Central memory CD8-positive, alpha-beta T cell (primary cell): Measurements from ENCODE around the gene ATG14.
A peak's percentile ranks its signal among the peaks of the same experiment; 100 is the strongest.

ENCODE experiments used
- ATAC-seq: fragments of 150-1000 bp; cut with Tn5 transposase; replicated peaks from 2 replicates; pipeline ENCODE4 v1.10.0; 2022; ENCODE audit warnings: mild to moderate bottlenecking, moderate FRiP score, moderate number of reproducible peaks; ENCODE audit not compliant: poor library complexity, severe bottlenecking; ENCODE audit errors: extremely low read depth
- DNase-seq, 2 donors: peaks; one replicate each; pipeline ENCODE4 v3.0.0; 2021; ENCODE audit warnings: low spot score in 2 of 2
- H3K27ac Mint-ChIP-seq: one replicate; pipeline ENCODE4 v1.8.0; 2022; ENCODE audit warnings: low read depth, mild to moderate bottlenecking, moderate library complexity, mixed read lengths
- H3K27me3 Mint-ChIP-seq: one replicate; pipeline ENCODE4 v1.8.0; 2022; ENCODE audit warnings: mixed read lengths
- H3K36me3 Mint-ChIP-seq: one replicate; pipeline ENCODE4 v1.8.0; 2022; ENCODE audit warnings: mild to moderate bottlenecking, moderate library complexity, mixed read lengths; ENCODE audit not compliant: insufficient read depth
- H3K4me1 Mint-ChIP-seq: one replicate; pipeline ENCODE4 v1.8.0; 2022; ENCODE audit warnings: mixed read lengths
- H3K4me3 Mint-ChIP-seq: one replicate; pipeline ENCODE4 v1.8.0; 2022; ENCODE audit warnings: mild to moderate bottlenecking, moderate library complexity, mixed read lengths
- H3K9me3 Mint-ChIP-seq: one replicate; pipeline ENCODE4 v1.8.0; 2022; ENCODE audit warnings: mixed read lengths

Gene ATG14

GRCh38 chr14:55381040-55381439, 30.6 kb downstream of the ATG14 start:
- DNase-seq (no peak), ATAC-seq (no peak)
- H3K27me3 Mint-ChIP-seq: no peaks in the 10 kb centered on the region
- H3K4me1 Mint-ChIP-seq: peaks cover 8% of the 10 kb centered on the region
- H3K4me3 Mint-ChIP-seq: no peak overlapping the region
- no peak overlapping the region for H3K27ac Mint-ChIP-seq
- no peaks in the 10 kb centered on the region for H3K9me3 Mint-ChIP-seq
- H3K36me3 Mint-ChIP-seq: peaks cover 48% of the 10 kb centered on the region

- ATAC-seq: no peak
- Mint-ChIP-seq H3K27me3 (no peaks in the 10 kb centered on the region), H3K4me1 (peaks cover 25% of the 10 kb centered on the region), H3K27ac (peak overlapping the region; percentile 67), H3K9me3 (no peaks in the 10 kb centered on the region), H3K4me3 (no peak overlapping the region), H3K36me3 (peaks cover 51% of the 10 kb centered on the region)
- no peak for DNase-seq
These were observed 34.4 kb downstream of the ATG14 start for GRCh38 chr14:55377236-55377635.

- DNase-seq (no peak), ATAC-seq (no peak)
- Mint-ChIP-seq H3K27me3 (no peaks in the 10 kb centered on the region), H3K36me3 (peaks cover 36% of the 10 kb centered on the region), H3K4me1 (peaks cover 25% of the 10 kb centered on the region), H3K9me3 (no peaks in the 10 kb centered on the region), H3K27ac (peak overlapping the region; percentile 89), H3K4me3 (peak overlapping the region; percentile 29)
These were observed 36.9 kb downstream of the ATG14 start for GRCh38 chr14:55374771-55375170.

GRCh38 chr14:55373784-55374705, 37.6 kb downstream of the ATG14 start:
- H3K4me3 Mint-ChIP-seq: peak overlapping the region; percentile 29
- peaks cover 34% of the 10 kb centered on the region for H3K36me3 Mint-ChIP-seq
- peaks cover 25% of the 10 kb centered on the region for H3K4me1 Mint-ChIP-seq
- peak overlapping the region; percentile 89 for H3K27ac Mint-ChIP-seq
- ATAC-seq (peak; percentile 93), DNase-seq (no peak)
- H3K9me3 Mint-ChIP-seq: no peaks in the 10 kb centered on the region
- no peaks in the 10 kb centered on the region for H3K27me3 Mint-ChIP-seq

GRCh38 chr14:55372825-55373224, 38.8 kb downstream of the ATG14 start:
- Mint-ChIP-seq H3K36me3 (peaks cover 29% of the 10 kb centered on the region), H3K27ac (peak overlapping the region; percentile 89), H3K9me3 (no peaks in the 10 kb centered on the region), H3K4me1 (peaks cover 25% of the 10 kb centered on the region), H3K27me3 (no peaks in the 10 kb centered on the region), H3K4me3 (no peak overlapping the region)
- ATAC-seq (no peak), DNase-seq (no peak)

- Mint-ChIP-seq H3K36me3 (peaks cover 29% of the 10 kb centered on the region), H3K27ac (peak overlapping the region; percentile 89), H3K9me3 (no peaks in the 10 kb centered on the region), H3K27me3 (no peaks in the 10 kb centered on the region), H3K4me3 (no peak overlapping the region), H3K4me1 (peaks cover 25% of the 10 kb centered on the region)
- no peak for ATAC-seq
- DNase-seq: no peak
These were observed 39.2 kb downstream of the ATG14 start for GRCh38 chr14:55372423-55372822.

GRCh38 chr14:55370883-55371455, 40.7 kb downstream of the ATG14 start:
- Mint-ChIP-seq H3K27ac (no peak overlapping the region), H3K4me3 (no peak overlapping the region), H3K36me3 (peaks cover 27% of the 10 kb centered on the region), H3K27me3 (no peaks in the 10 kb centered on the region), H3K4me1 (peaks cover 20% of the 10 kb centered on the region), H3K9me3 (no peaks in the 10 kb centered on the region)
- ATAC-seq (no peak), DNase-seq (no peak)

- no peaks in the 10 kb centered on the region for H3K4me1 Mint-ChIP-seq
- H3K27me3 Mint-ChIP-seq: no peaks in the 10 kb centered on the region
- no peak overlapping the region for H3K27ac Mint-ChIP-seq
These were observed 45.4 kb downstream of the ATG14 start for GRCh38 chr14:55366271-55366670.

GRCh38 chr14:55361190-55361589, 50.4 kb downstream of the ATG14 start:
- Mint-ChIP-seq H3K9me3 (no peaks in the 10 kb centered on the region), H3K27me3 (no peaks in the 10 kb centered on the region), H3K27ac (no peak overlapping the region), H3K4me1 (no peaks in the 10 kb centered on the region), H3K36me3 (peaks cover 3% of the 10 kb centered on the region), H3K4me3 (no peak overlapping the region)
- ATAC-seq (no peak), DNase-seq (no peak)

More at GRCh38 chr14:55366271-55366670, 45.4 kb downstream of the ATG14 start:
- H3K36me3 Mint-ChIP-seq: peaks cover 17% of the 10 kb centered on the region
- no peak overlapping the region for H3K4me3 Mint-ChIP-seq
- no peaks in the 10 kb centered on the region for H3K9me3 Mint-ChIP-seq
- DNase-seq: no peak
- no peak for ATAC-seq

- DNase-seq (no peak), ATAC-seq (no peak)
- H3K27ac Mint-ChIP-seq: no peak overlapping the region
- no peaks in the 10 kb centered on the region for H3K9me3 Mint-ChIP-seq
- H3K27me3 Mint-ChIP-seq: no peaks in the 10 kb centered on the region
- no peak overlapping the region for H3K4me3 Mint-ChIP-seq
- peaks cover 6% of the 10 kb centered on the region for H3K4me1 Mint-ChIP-seq
- H3K36me3 Mint-ChIP-seq: peaks cover 3% of the 10 kb centered on the region
These were observed 52.3 kb downstream of the ATG14 start for GRCh38 chr14:55359307-55359706.

- H3K36me3 Mint-ChIP-seq: no peaks in the 10 kb centered on the region
- H3K4me3 Mint-ChIP-seq: no peak overlapping the region
- DNase-seq (no peak), ATAC-seq (no peak)
- peaks cover 15% of the 10 kb centered on the region for H3K4me1 Mint-ChIP-seq
- H3K27ac Mint-ChIP-seq: no peak overlapping the region
- H3K27me3 Mint-ChIP-seq: no peaks in the 10 kb centered on the region
- H3K9me3 Mint-ChIP-seq: no peaks in the 10 kb centered on the region
These were observed 54.7 kb downstream of the ATG14 start for GRCh38 chr14:55356913-55357312.

- no peaks in the 10 kb centered on the region for H3K27me3 Mint-ChIP-seq
- H3K9me3 Mint-ChIP-seq: no peaks in the 10 kb centered on the region
- no peak overlapping the region for H3K4me3 Mint-ChIP-seq
These were observed 55.7 kb downstream of the ATG14 start for GRCh38 chr14:55355922-55356321.

GRCh38 chr14:55354500-55354899, 57.1 kb downstream of the ATG14 start:
- Mint-ChIP-seq H3K4me3 (peak overlapping the region; percentile 4), H3K4me1 (peaks cover 15% of the 10 kb centered on the region), H3K27ac (peak overlapping the region; percentile 74), H3K27me3 (no peaks in the 10 kb centered on the region), H3K9me3 (no peaks in the 10 kb centered on the region), H3K36me3 (peaks cover 4% of the 10 kb centered on the region)
- ATAC-seq (peak; percentile 94), DNase-seq (peak; percentile 40 to 57)

More at GRCh38 chr14:55355922-55356321, 55.7 kb downstream of the ATG14 start:
- H3K4me1 Mint-ChIP-seq: peaks cover 15% of the 10 kb centered on the region
- no peak overlapping the region for H3K27ac Mint-ChIP-seq
- ATAC-seq (no peak), DNase-seq (no peak)
- no peaks in the 10 kb centered on the region for H3K36me3 Mint-ChIP-seq
